DMS153 (cell line): ENCODE measurements around the gene BTBD19.
"Not testable (repeated sequence)": the region's sequence is repeated elsewhere in the genome, so short reads cannot be mapped to it uniquely, and the experiment has no call there.

Source experiments
- DNase-seq: peaks from one replicate; lab custom pipeline; 2025; lab: John Stamatoyannopoulos, UW

Gene BTBD19

GRCh38 chr1:44808938-44809917, 905 bp downstream of the BTBD19 start:
- no peak for DNase-seq

GRCh38 chr1:44810101-44810761, 1.9 kb downstream of the BTBD19 start:
- no peak for DNase-seq

- DNase-seq: not testable (repeated sequence)
Measured at GRCh38 chr1:44810762-44811105, 2.4 kb downstream of the BTBD19 start.

DNA sequence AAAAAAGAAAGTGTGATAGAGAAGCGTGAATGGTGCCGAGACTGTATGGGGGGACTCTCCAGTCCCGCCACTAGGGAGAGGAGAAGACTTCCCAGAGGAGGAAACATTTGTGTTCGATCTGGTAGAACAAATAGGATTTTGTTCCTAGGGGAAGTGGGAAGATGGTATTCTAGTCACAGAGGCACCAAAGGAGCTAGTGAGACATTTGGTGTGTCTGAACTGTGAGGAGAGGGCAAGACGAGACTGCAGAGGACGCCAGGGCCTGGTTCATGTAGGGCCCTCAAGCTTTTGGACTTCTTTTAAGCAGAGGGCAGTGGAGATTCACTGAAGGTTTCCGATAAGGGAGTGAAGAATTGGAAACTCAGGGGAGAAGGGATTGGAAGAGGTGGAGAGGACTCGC, 2.9 kb downstream of the BTBD19 start:
- DNase-seq: no peak

- DNase-seq: no peak
Measured at GRCh38 chr1:44812822-44813543, 4.7 kb downstream of the BTBD19 start.

DNA sequence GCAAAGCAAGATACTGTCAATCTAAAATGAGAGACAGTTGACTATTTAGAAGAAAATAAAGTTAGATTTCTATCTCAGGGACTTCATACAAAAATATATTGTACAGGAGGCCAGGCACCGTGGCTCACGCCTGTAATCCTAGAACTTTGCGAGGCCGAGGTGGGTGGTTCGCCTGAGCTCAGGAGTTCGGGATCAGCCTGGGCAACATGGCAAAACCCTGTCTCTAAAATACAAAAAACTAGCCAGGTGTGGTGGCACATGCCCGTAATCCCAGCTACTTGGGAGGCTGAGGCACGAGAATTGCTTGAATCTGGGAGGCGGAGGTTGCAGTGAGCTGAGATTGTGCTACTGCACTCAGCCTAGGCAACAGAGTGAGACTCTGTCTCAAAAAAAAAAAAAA, 7.6 kb downstream of the BTBD19 start:
- DNase-seq: not testable (repeated sequence)

GRCh38 chr1:44817307-44817706, 9.0 kb downstream of the BTBD19 start:
- DNase-seq: no peak

DNA sequence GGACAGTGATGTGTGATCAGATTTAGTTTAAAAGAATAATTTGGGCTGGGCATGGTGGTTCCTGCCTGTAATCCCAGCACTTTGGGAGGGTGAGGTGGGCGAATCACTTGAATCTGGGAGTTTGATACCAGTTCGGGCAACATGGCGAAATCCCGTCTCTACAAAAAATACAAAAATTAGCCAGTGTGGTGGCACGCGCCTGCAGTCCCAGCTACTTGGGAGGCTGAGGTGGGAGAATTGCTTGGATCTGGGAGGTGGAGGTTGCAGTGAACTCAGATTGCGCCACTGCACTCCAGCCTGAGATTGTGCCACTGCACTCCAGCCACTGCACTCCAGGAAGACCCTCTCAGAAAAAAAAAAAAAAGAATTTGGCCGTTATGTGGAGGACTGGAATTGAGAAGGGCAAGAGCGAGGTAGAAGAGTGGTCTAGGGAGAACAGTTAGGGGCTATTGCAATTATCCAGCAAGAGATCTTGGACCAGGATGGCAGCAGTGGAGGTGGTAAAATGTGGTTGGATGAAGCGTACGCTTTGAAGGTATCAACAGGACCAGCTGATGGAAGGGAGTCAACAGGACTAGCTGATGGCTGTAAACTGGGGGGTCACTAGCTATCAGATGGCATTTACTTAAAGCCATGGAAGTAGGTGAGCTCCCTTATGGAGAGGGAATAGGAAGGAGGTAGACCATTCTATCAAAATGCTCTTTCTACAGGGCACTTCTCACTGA, 9.6 kb downstream of the BTBD19 start:
- no peak for DNase-seq

GRCh38 chr1:44819196-44819607, 10.9 kb downstream of the BTBD19 start:
- no peak for DNase-seq

GRCh38 chr1:44819608-44820327, 11.4 kb downstream of the BTBD19 start:
- DNase-seq: peak; percentile 92

DNA sequence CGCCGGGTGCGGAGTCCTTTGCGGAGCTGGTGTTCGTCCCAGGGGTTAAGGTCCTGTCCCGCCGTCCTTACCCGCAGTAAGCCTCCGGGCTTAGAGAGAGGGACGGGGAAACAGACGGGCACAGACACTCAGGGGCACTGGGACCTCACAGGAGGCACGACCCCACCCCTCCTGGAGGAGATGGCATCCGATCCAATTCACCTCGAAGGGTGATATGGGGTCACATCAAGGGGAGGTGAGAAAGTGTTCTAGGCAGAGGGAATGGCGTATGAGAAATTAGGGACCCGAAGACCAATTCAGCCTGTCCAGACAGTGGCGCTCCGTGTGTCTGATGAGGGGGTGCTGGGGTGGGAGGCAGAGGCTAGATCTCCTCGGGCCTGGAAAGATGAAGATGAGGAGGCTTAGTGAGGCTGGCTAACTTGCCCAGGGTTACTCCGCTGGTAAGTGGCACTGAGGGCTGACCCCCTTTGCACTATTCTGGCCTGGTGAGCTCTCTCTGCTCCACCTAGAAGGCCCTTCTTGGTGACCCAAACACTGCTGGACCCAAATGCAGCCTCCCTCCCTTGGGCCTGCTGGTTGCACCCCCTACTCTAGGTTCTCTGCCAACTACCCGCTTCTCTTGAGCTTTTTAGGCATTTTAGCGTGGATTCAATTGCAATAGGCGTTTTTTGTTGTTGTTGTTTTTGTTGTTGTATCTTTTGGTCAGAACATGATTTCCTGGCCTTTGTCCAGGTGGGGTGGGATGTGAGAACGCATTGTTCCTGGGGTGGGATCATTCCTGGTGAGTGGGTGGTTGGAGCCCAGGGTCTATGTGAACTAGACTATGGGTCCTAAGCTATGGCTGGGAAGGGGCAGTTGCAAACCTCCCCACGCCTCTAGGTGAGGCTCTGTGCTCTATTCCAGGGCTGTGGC, 12.3 kb downstream of the BTBD19 start:
- DNase-seq: no peak

DNA sequence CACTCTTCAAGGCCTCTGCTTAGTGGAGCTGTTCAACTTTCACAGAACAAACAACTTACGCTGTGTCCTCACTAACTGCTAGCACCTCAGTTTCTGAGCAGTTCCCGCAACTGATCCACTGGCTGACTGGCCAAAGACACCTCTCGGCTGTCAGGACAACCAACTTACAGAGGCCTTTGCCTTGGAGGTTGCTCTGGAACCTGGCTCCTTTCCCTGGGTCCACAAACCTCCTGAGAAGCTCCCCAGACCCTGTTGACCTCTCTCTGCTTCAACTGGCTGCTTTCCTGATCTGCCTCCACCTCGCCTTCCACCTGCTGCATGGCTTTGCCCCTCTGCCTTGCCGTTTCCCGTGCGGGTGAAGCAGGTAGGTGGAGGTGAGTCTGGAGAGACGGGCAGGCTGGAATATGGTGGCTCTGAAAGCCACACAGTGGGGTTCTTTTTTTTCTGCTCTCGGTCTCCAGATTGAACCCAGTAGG, 13.0 kb downstream of the BTBD19 start:
- no peak for DNase-seq

- DNase-seq: no peak
Measured at GRCh38 chr1:44822131-44822701, 13.9 kb downstream of the BTBD19 start.

DNA sequence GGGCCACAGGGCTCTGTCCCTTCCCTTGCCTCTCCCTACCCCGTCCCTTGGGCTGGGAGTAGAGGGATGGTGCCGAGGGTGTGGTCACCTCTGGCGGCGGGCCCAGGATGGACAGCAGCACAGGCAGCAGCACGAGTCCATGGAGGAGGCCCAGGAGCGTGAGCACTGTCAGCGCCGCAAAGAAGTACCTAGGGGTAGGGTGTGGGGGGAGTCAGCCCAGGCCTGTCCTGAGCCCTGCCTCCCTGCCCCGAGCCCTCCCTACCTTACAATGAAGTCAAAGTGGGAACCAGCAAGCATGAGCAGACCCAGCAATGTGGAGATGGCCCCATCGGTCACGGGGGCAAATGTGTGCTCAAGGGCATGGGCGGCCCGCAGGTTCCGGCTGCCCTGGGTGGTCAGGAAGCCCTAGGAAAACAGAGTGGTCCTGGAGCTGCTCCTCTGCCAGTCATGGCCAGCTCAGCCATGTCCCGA, 14.7 kb downstream of the BTBD19 start:
- DNase-seq: no peak

DNA sequence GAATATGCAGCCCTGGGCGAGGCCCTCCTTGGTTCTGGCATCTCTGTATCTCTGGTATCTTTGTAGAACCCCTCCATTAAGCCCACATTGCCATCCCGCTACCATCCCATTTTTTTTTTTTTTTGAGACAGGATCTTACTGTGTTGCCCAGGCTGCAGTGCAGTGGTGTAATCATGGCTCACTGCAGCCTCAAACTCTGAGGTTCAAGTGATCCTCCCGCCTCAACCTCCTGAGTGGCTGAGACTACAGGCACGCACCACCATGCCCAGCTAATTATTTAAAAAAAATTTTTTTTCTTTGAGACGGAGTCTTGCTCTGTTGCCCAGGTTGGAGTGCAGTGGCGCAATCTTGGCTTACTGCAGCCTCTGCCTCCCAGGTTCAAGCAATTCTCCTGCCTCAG, 16.1 kb downstream of the BTBD19 start:
- not testable (repeated sequence) for DNase-seq

DNA sequence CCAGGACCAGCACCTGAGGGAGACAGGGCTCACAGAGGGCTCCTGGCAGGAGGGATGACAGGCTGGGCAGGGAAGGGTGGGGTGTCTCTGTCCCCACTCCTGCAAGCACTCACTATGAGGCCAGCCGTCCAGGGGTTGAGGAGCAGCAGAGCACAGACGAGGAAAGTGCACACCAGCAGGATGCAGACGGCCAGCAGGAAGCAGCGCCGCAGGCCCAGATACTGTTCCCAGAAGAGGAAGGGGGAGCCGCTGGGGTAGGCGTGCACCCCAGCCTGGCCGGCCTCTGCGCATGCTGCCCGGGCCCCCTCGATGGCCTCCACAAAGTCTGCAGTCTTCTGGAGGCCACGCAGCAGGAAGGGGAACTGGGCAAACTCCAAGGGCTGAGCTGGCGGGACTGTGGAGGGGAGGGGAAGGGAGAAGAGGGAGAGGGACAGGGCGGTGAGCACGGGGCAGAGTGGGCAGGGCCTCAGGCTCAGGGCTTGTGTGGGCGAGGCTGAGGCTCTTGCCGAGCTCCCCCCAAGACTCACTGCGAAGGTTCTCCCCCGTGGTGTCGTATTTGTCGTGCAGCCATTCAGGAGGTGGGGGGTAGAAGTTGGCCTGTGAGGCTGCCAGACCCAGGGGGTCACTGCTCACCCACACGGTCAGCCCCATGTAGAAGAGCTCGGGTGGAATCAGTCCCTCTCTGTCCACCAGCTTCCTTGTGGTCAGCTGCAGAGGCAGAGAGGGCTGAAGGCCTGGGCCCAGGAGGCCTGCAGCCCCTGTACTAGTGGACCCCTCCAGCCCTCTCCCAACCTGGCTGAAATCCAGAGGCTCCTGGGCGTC, 18.3 kb downstream of the BTBD19 start:
- no peak for DNase-seq

DNA sequence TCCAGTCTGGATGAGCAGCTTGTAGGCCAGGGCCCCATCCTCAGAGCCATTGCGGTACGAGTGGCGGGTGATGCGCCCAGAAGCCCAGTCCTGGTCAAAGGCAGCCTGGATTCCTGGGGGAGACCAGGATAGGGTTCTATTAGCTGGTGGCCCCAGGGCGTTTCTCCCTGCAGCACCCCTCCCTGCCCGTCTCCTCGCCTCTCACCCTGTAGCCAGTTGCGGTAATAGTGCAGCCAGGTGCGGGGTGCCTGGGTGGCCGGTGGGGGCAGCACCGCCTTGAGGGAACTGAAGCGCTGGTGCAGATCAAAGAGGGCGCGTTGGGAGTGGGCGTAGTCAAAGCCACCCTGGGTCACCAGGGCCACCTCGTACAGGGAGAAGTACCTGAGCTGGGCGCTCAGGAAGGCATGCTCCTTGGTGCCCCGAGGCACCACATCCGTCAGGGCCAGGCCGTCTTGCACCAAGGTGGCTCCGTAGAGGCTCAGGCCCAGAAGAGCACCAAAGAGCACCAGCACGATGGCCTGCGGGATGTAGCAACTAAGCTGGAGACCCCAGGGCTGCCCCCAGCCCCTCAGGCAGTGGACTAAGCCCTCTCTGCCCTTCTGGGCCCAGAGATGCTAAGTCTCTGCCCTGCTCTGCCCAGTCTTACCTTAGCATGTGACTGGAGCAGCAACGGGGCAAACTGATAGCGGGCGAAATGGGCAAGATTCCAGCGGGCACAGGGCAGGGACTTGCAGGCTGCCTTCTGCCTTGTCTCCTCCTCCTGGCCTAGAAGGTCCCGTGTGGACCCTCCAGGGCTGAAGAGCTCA, 19.1 kb downstream of the BTBD19 start:
- no peak for DNase-seq
